Neural cell (in vitro differentiated cells): Measurements from ENCODE around the gene NAV1. TPM values are rescaled to one million over a fixed set of nuclear protein-coding genes. Genes with fewer than 3 reads are reported as not detected.
"Not testable (repeated sequence)": the region's sequence is repeated elsewhere in the genome, so short reads cannot be mapped to it uniquely, and the experiment has no call there.

ENCODE experiments used
- H2AFZ ChIP-seq: fragments of 200-600, 300-800 bp; sonication (generic), shearing (Covaris generic); 2 replicates; pipeline ENCODE4 v1.6.0; 2014; ENCODE audit warnings: low read depth, mild to moderate bottlenecking, antibody characterized with exemption, low read length, moderate library complexity
- H3F3A ChIP-seq: fragments of 200-600 bp; shearing (Covaris generic); 2 replicates; pipeline ENCODE4 v1.6.1; 2016; ENCODE audit warnings: mild to moderate bottlenecking, moderate library complexity, mixed read lengths, antibody characterized with exemption, low read length; ENCODE audit not compliant: insufficient read depth, poor library complexity, severe bottlenecking
- H3K27ac ChIP-seq: fragments of 200-600, 300-800 bp; sonication (generic), shearing (Covaris generic); 2 replicates; pipeline ENCODE4 v1.5.1; 2014; ENCODE audit warnings: mild to moderate bottlenecking, low read length, moderate library complexity
- H3K27me3 ChIP-seq: fragments of 300-800, 200-600 bp; sonication (generic), shearing (Covaris generic); 2 replicates; pipeline ENCODE4 v1.6.0; 2014; ENCODE audit warnings: mild to moderate bottlenecking, low read depth, low read length, moderate library complexity; ENCODE audit not compliant: insufficient read depth
- H3K36me3 ChIP-seq: fragments of 300-800, 200-600 bp; sonication (generic), shearing (Covaris generic); 2 replicates; pipeline ENCODE4 v1.5.1; 2014; ENCODE audit warnings: mild to moderate bottlenecking, antibody characterized with exemption, low read length, moderate library complexity; ENCODE audit not compliant: insufficient read depth
- H3K4me2 ChIP-seq: fragments of 300-800, 200-600 bp; sonication (generic), shearing (Covaris generic); 2 replicates; pipeline ENCODE4 v1.6.0; 2014; ENCODE audit warnings: mild to moderate bottlenecking, low read length
- H3K4me3 ChIP-seq: fragments of 300-800, 200-600 bp; sonication (generic), shearing (Covaris generic); 2 replicates; pipeline ENCODE4 v1.5.1; 2014; ENCODE audit warnings: mild to moderate bottlenecking, low read length, moderate library complexity
- H3K79me2 ChIP-seq: fragments of 200-600 bp; shearing (Covaris generic); replicated peaks from 2 replicates; pipeline ENCODE4 v1.6.0; 2014; ENCODE audit warnings: mild to moderate bottlenecking, low read length, moderate library complexity; ENCODE audit not compliant: insufficient read depth
- H3K9ac ChIP-seq: fragments of 300-800, 200-600 bp; sonication (generic), shearing (Covaris generic); 2 replicates; pipeline ENCODE4 v1.6.1; 2016; ENCODE audit warnings: mild to moderate bottlenecking, low read length, mixed read lengths
- H3K9me2 ChIP-seq: fragments of 200-600 bp; shearing (Covaris generic); 2 replicates; pipeline ENCODE4 v1.6.1; 2016; ENCODE audit warnings: mild to moderate bottlenecking, low read length, mixed read lengths; ENCODE audit not compliant: insufficient read depth
- H3K9me3 ChIP-seq: fragments of 200-600, 300-800 bp; sonication (generic), shearing (Covaris generic); 2 replicates; pipeline ENCODE4 v1.6.1; 2016; ENCODE audit warnings: mild to moderate bottlenecking, mixed run types, low read length, moderate library complexity, mixed read lengths
- H4K20me1 ChIP-seq: fragments of 200-600 bp; shearing (Covaris generic); 2 replicates; pipeline ENCODE4 v1.6.1; 2016; ENCODE audit warnings: mild to moderate bottlenecking, mixed run types; ENCODE audit not compliant: insufficient read depth
- CTCF ChIP-seq: fragments of 450-650 bp; IDR thresholded peaks from 2 replicates; pipeline ENCODE4 v1.5.1; 2014; ENCODE audit warnings: antibody characterized with exemption, mild to moderate bottlenecking, moderate library complexity; ENCODE audit not compliant: poor library complexity, severe bottlenecking
- EP300 ChIP-seq: fragments of 450-650 bp; conservative IDR thresholded peaks from 2 replicates; pipeline ENCODE4 v1.6.1; 2014; ENCODE audit warnings: antibody characterized with exemption, mild to moderate bottlenecking, moderate library complexity; ENCODE audit not compliant: poor library complexity, severe bottlenecking
- EZH2 ChIP-seq: fragments of 200-600, 300-800 bp; shearing (Covaris generic), sonication (generic); IDR thresholded peaks from 2 replicates; pipeline ENCODE4 v1.6.1; 2014; ENCODE audit warnings: antibody characterized with exemption, low read length, borderline replicate concordance, mild to moderate bottlenecking; ENCODE audit not compliant: insufficient read depth, poor library complexity, severe bottlenecking
- MXI1 ChIP-seq: fragments of 450-650 bp; conservative IDR thresholded peaks from 2 replicates; pipeline ENCODE4 v1.6.1; 2014; ENCODE audit warnings: antibody characterized with exemption, mild to moderate bottlenecking; ENCODE audit not compliant: poor library complexity, severe bottlenecking
- POLR2AphosphoS5 ChIP-seq: IDR thresholded peaks from 2 replicates; pipeline ENCODE4 v1.6.1; 2012
- RAD21 ChIP-seq: fragments of 450-650 bp; conservative IDR thresholded peaks from 2 replicates; pipeline ENCODE4 v1.6.1; 2014; ENCODE audit warnings: antibody characterized with exemption, mild to moderate bottlenecking, moderate library complexity
- REST ChIP-seq: IDR thresholded peaks from 2 replicates; pipeline ENCODE4 v1.6.1; 2012; ENCODE audit warnings: borderline replicate concordance
- SMC3 ChIP-seq: fragments of 450-650 bp; conservative IDR thresholded peaks from 2 replicates; pipeline ENCODE4 v1.6.1; 2014; ENCODE audit warnings: antibody characterized with exemption, mild to moderate bottlenecking, moderate library complexity; ENCODE audit not compliant: poor library complexity
- TAF1 ChIP-seq: IDR thresholded peaks from 2 replicates; pipeline ENCODE4 v1.6.1; 2012; ENCODE audit warnings: low read depth
- polyA plus RNA-seq: library from polyadenylated mRNA; depleted of rRNA; stranded (reverse); fragments of >200 nt; gene quantifications from 2 replicates; pipeline ENCODE4 v1.2.3, GENCODE V29; 2014

Gene NAV1
- polyA plus RNA-seq, 1 donor from 2014 or later: 33.2 TPM

- no peak for TF ChIP-seq POLR2AphosphoS5
- no peak for TF ChIP-seq RAD21
- no peak for TF ChIP-seq EP300
- no peak for TF ChIP-seq CTCF
- TF ChIP-seq SMC3: no peak
- no peak for TF ChIP-seq MXI1
- TF ChIP-seq REST: no peak
- TF ChIP-seq EZH2: no peak
- TF ChIP-seq TAF1: no peak
- no peaks in the 10 kb centered on the region for H3K9me2 ChIP-seq
- no peak overlapping the region for H2AFZ ChIP-seq
- H3K27me3 ChIP-seq: no peaks in the 10 kb centered on the region
- no peak overlapping the region for H3K4me3 ChIP-seq
- H3K36me3 ChIP-seq: no peaks in the 10 kb centered on the region
- no peak overlapping the region for H3K27ac ChIP-seq
- no peak overlapping the region for H3K9ac ChIP-seq
- H3K79me2 ChIP-seq: no peaks in the 10 kb centered on the region
- no peaks in the 10 kb centered on the region for H3K9me3 ChIP-seq
- H3F3A ChIP-seq: no peaks in the 10 kb centered on the region
- H3K4me2 ChIP-seq: no peak overlapping the region
- no peaks in the 10 kb centered on the region for H4K20me1 ChIP-seq
These were observed 20.9 kb upstream of the NAV1 start for GRCh38 chr1:201518071-201518470.

GRCh38 chr1:201520046-201520575, 18.8 kb upstream of the NAV1 start:
- not testable (repeated sequence) for H4K20me1 ChIP-seq, H3K27me3 ChIP-seq, H3K79me2 ChIP-seq, H3F3A ChIP-seq, H3K36me3 ChIP-seq, H3K9me2 ChIP-seq, H2AFZ ChIP-seq, H3K9ac ChIP-seq, H3K27ac ChIP-seq, H3K4me3 ChIP-seq, H3K9me3 ChIP-seq, H3K4me2 ChIP-seq

- TF ChIP-seq SMC3 (no peak), RAD21 (no peak), EZH2 (no peak), CTCF (no peak), POLR2AphosphoS5 (no peak), REST (no peak), EP300 (no peak), TAF1 (no peak), MXI1 (no peak)
- H3K79me2 ChIP-seq: no peaks in the 10 kb centered on the region
- H3K27me3 ChIP-seq: no peaks in the 10 kb centered on the region
- H3K9me3 ChIP-seq: no peaks in the 10 kb centered on the region
- H3K36me3 ChIP-seq: no peaks in the 10 kb centered on the region
- H3F3A ChIP-seq: no peaks in the 10 kb centered on the region
- no peak overlapping the region for H3K4me2 ChIP-seq
- no peak overlapping the region for H3K9ac ChIP-seq
- H4K20me1 ChIP-seq: no peaks in the 10 kb centered on the region
- H3K4me3 ChIP-seq: no peak overlapping the region
- H3K9me2 ChIP-seq: no peaks in the 10 kb centered on the region
- no peak overlapping the region for H3K27ac ChIP-seq
- H2AFZ ChIP-seq: no peak overlapping the region
These were observed 13.6 kb upstream of the NAV1 start for GRCh38 chr1:201525193-201525778.
